ENCODE results near the gene DOCK2.

DNA sequence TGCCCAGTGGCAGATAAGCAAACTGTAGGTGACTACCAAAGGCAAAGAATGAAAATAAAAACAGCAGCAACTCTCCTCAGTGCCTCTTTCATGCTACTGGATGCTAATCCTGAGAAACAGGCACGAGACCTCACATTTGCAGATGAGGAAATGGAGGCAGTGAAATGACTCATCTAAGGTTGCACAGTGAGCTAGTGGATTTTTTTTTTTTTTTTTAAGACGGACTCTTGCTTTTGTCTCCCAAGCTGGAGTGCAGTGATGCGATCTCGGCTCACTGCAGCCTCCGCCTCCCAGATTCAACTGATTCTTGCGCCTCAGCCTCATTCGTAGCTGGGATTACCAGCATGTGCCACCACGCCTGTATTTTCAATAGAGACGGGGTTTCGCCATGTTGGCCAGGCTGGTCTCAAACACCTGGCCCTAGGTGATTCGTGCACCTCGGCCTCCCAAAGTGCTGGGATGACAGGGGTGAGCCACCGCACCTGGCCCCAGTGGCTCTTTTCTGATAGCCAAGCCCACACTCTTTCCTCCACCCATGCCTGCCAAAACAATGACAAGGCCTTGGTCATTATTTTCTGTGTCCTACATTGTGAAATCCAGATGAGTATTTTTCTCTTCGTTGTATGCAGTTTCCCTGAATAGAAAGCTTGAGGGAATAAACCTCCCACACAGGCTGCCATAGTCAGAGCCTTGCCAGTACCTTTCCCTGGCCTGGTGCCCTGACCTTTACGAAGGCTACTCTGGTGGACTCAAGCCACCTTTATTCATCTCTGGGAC is 19.2 kb downstream of the DOCK2 start:
- no peak for TF ChIP-seq CTCF (conservative IDR thresholded peaks at IDR 0.05 in 1 of 2, IDR thresholded peaks at IDR 0.05 in 1 of 2; ENCODE audit: low read depth in 1 of 2, low read length in 2 of 2)
- no peak for TF ChIP-seq EZH2 (IDR thresholded peaks at IDR 0.05; ENCODE audit: low read length, missing control alignments)

Data from fibroblast of lung (primary cell).